Measurements from ENCODE around the gene ANKRD9.

DNA sequence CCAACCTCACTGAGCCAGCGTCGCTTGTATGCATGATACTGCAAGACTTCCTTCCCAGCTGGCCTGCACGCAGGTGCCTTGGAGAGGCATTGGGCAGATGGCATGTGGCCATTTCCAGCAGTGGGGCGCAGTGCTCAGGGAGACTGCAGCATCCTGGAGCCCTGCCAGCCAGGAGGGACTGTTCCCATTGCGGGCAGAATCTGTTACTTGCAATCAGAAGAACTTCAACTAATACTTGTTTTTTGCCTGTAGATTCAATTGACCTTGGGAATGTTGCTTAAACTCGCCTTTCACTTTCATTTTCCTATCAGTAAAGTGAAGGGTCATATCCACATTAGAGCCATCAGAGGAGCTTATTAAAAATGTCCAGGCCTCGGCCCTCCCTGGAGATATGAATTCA is 29.8 kb downstream of the ANKRD9 start:
- TF ChIP-seq, protein P1, sequence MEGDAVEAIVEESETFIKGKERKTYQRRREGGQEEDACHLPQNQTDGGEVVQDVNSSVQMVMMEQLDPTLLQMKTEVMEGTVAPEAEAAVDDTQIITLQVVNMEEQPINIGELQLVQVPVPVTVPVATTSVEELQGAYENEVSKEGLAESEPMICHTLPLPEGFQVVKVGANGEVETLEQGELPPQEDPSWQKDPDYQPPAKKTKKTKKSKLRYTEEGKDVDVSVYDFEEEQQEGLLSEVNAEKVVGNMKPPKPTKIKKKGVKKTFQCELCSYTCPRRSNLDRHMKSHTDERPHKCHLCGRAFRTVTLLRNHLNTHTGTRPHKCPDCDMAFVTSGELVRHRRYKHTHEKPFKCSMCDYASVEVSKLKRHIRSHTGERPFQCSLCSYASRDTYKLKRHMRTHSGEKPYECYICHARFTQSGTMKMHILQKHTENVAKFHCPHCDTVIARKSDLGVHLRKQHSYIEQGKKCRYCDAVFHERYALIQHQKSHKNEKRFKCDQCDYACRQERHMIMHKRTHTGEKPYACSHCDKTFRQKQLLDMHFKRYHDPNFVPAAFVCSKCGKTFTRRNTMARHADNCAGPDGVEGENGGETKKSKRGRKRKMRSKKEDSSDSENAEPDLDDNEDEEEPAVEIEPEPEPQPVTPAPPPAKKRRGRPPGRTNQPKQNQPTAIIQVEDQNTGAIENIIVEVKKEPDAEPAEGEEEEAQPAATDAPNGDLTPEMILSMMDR (IDR thresholded peaks at IDR 0.05): no peak
- TF ChIP-seq POLR2A (IDR thresholded peaks at IDR 0.05): no peak
- peak in 1 of 3 donors; percentile 33 for TF ChIP-seq POLR2AphosphoS5 (IDR thresholded peaks at IDR 0.05)

Data from stomach (tissue), 4 donors.